Activated naive CD8-positive, alpha-beta T cell treated with anti-CD3 and anti-CD28 coated beads, Interleukin-2, amount 50 U/mL, for 24 hours (primary cell): ENCODE results near the gene C10orf67.

Experiments used
- ATAC-seq: fragments of 150-1000 bp; cut with Tn5 transposase; one replicate; pipeline ENCODE4 v1.10.0; 2021
- DNase-seq: peaks from one replicate; pipeline ENCODE4 v3.0.0; 2021
- H3K27ac Mint-ChIP-seq: one replicate; pipeline ENCODE4 v1.8.0; 2021; ENCODE audit warnings: mild to moderate bottlenecking, mixed read lengths
- H3K27me3 Mint-ChIP-seq: one replicate; pipeline ENCODE4 v1.8.0; 2021; ENCODE audit warnings: mixed read lengths
- H3K36me3 Mint-ChIP-seq: one replicate; pipeline ENCODE4 v1.8.0; 2021; ENCODE audit warnings: low read depth, mixed read lengths
- H3K4me1 Mint-ChIP-seq: one replicate; pipeline ENCODE4 v1.8.0; 2021; ENCODE audit warnings: mixed read lengths
- H3K4me3 Mint-ChIP-seq: one replicate; pipeline ENCODE4 v1.8.0; 2021; ENCODE audit warnings: mild to moderate bottlenecking, moderate library complexity, mixed read lengths
- H3K9me3 Mint-ChIP-seq: one replicate; pipeline ENCODE4 v1.8.0; 2021; ENCODE audit warnings: mixed read lengths

C10orf67 gene

GRCh38 chr10:23230582-23230981 lies 114.0 kb downstream of the C10orf67 start:
- H3K27ac Mint-ChIP-seq, result no peak overlapping the region
- DNase-seq, result no peak
- H3K4me1 Mint-ChIP-seq, result no peaks in the 10 kb centered on the region
- ATAC-seq, result no peak
- H3K9me3 Mint-ChIP-seq, result no peaks in the 10 kb centered on the region
- no peaks in the 10 kb centered on the region for H3K27me3 Mint-ChIP-seq
- no peaks in the 10 kb centered on the region for H3K36me3 Mint-ChIP-seq
- H3K4me3 Mint-ChIP-seq, result no peak overlapping the region

- no peaks in the 10 kb centered on the region for H3K36me3 Mint-ChIP-seq
- peaks cover 3% of the 10 kb centered on the region for H3K27me3 Mint-ChIP-seq
- H3K9me3 Mint-ChIP-seq, result no peaks in the 10 kb centered on the region
- H3K4me1 Mint-ChIP-seq, result no peaks in the 10 kb centered on the region
- no peak overlapping the region for H3K4me3 Mint-ChIP-seq
- DNase-seq (no peak), ATAC-seq (no peak)
- H3K27ac Mint-ChIP-seq, result no peak overlapping the region
These were observed 127.1 kb downstream of the C10orf67 start for GRCh38 chr10:23217471-23217870.

GRCh38 chr10:23205972-23206642 lies 138.5 kb downstream of the C10orf67 start:
- Mint-ChIP-seq H3K27ac (no peak overlapping the region), H3K4me1 (no peaks in the 10 kb centered on the region), H3K36me3 (no peaks in the 10 kb centered on the region), H3K9me3 (no peaks in the 10 kb centered on the region), H3K27me3 (peaks cover 50% of the 10 kb centered on the region), H3K4me3 (no peak overlapping the region)
- DNase-seq (no peak), ATAC-seq (no peak)

- ATAC-seq (no peak), DNase-seq (no peak)
- Mint-ChIP-seq H3K27me3 (peaks cover 60% of the 10 kb centered on the region), H3K4me1 (no peaks in the 10 kb centered on the region), H3K4me3 (no peak overlapping the region), H3K27ac (no peak overlapping the region), H3K36me3 (no peaks in the 10 kb centered on the region), H3K9me3 (no peaks in the 10 kb centered on the region)
These were observed 139.8 kb downstream of the C10orf67 start for GRCh38 chr10:23204773-23205172.

GRCh38 chr10:23203369-23204325 lies 140.9 kb downstream of the C10orf67 start:
- Mint-ChIP-seq H3K4me3 (no peak overlapping the region), H3K4me1 (no peaks in the 10 kb centered on the region), H3K27ac (no peak overlapping the region), H3K27me3 (peaks cover 58% of the 10 kb centered on the region), H3K9me3 (no peaks in the 10 kb centered on the region), H3K36me3 (no peaks in the 10 kb centered on the region)
- DNase-seq (no peak), ATAC-seq (no peak)

- ATAC-seq, result no peak
- Mint-ChIP-seq H3K36me3 (no peaks in the 10 kb centered on the region), H3K27ac (no peak overlapping the region), H3K27me3 (peaks cover 67% of the 10 kb centered on the region), H3K4me1 (no peaks in the 10 kb centered on the region), H3K9me3 (no peaks in the 10 kb centered on the region), H3K4me3 (no peak overlapping the region)
- no peak for DNase-seq
These were observed 141.8 kb downstream of the C10orf67 start for GRCh38 chr10:23202779-23203178.

GRCh38 chr10:23201837-23202236 lies 142.8 kb downstream of the C10orf67 start:
- ATAC-seq (no peak), DNase-seq (no peak)
- Mint-ChIP-seq H3K9me3 (no peaks in the 10 kb centered on the region), H3K4me1 (no peaks in the 10 kb centered on the region), H3K36me3 (no peaks in the 10 kb centered on the region), H3K4me3 (no peak overlapping the region), H3K27me3 (peaks cover 76% of the 10 kb centered on the region), H3K27ac (no peak overlapping the region)

- Mint-ChIP-seq H3K27me3 (peaks cover 82% of the 10 kb centered on the region), H3K4me1 (no peaks in the 10 kb centered on the region), H3K36me3 (no peaks in the 10 kb centered on the region), H3K4me3 (no peak overlapping the region), H3K9me3 (no peaks in the 10 kb centered on the region), H3K27ac (no peak overlapping the region)
- ATAC-seq, result no peak
- DNase-seq, result no peak
These were observed 143.5 kb downstream of the C10orf67 start for GRCh38 chr10:23200997-23201652.

- Mint-ChIP-seq H3K4me1 (no peaks in the 10 kb centered on the region), H3K4me3 (no peak overlapping the region), H3K27ac (no peak overlapping the region), H3K27me3 (peaks cover 86% of the 10 kb centered on the region), H3K9me3 (no peaks in the 10 kb centered on the region), H3K36me3 (no peaks in the 10 kb centered on the region)
- no peak for DNase-seq
- no peak for ATAC-seq
These were observed 144.0 kb downstream of the C10orf67 start for GRCh38 chr10:23200586-23200985.

GRCh38 chr10:23199768-23200511 lies 144.7 kb downstream of the C10orf67 start:
- Mint-ChIP-seq H3K36me3 (no peaks in the 10 kb centered on the region), H3K27ac (no peak overlapping the region), H3K9me3 (no peaks in the 10 kb centered on the region), H3K4me3 (no peak overlapping the region), H3K4me1 (no peaks in the 10 kb centered on the region), H3K27me3 (peaks cover 88% of the 10 kb centered on the region)
- ATAC-seq, result no peak
- no peak for DNase-seq

- Mint-ChIP-seq H3K9me3 (no peaks in the 10 kb centered on the region), H3K4me1 (no peaks in the 10 kb centered on the region), H3K27me3 (peaks cover 87% of the 10 kb centered on the region), H3K27ac (no peak overlapping the region), H3K4me3 (no peak overlapping the region), H3K36me3 (no peaks in the 10 kb centered on the region)
- DNase-seq, result no peak
- ATAC-seq, result no peak
These were observed 145.4 kb downstream of the C10orf67 start for GRCh38 chr10:23198940-23199767.

GRCh38 chr10:23198610-23198939 lies 146.0 kb downstream of the C10orf67 start:
- no peaks in the 10 kb centered on the region for H3K9me3 Mint-ChIP-seq
- peaks cover 86% of the 10 kb centered on the region for H3K27me3 Mint-ChIP-seq
- H3K36me3 Mint-ChIP-seq, result no peaks in the 10 kb centered on the region
- DNase-seq (no peak), ATAC-seq (no peak)
- no peak overlapping the region for H3K27ac Mint-ChIP-seq
- H3K4me3 Mint-ChIP-seq, result no peak overlapping the region
- H3K4me1 Mint-ChIP-seq, result peaks cover 1% of the 10 kb centered on the region

GRCh38 chr10:23197416-23197861 lies 147.2 kb downstream of the C10orf67 start:
- no peak overlapping the region for H3K27ac Mint-ChIP-seq
- no peaks in the 10 kb centered on the region for H3K9me3 Mint-ChIP-seq
- ATAC-seq (no peak), DNase-seq (no peak)
- peaks cover 2% of the 10 kb centered on the region for H3K4me1 Mint-ChIP-seq
- no peak overlapping the region for H3K4me3 Mint-ChIP-seq
- H3K27me3 Mint-ChIP-seq, result peaks cover 81% of the 10 kb centered on the region
- H3K36me3 Mint-ChIP-seq, result no peaks in the 10 kb centered on the region

- ATAC-seq, result no peak
- H3K4me3 Mint-ChIP-seq, result no peak overlapping the region
- no peak overlapping the region for H3K27ac Mint-ChIP-seq
- DNase-seq, result no peak
- H3K9me3 Mint-ChIP-seq, result no peaks in the 10 kb centered on the region
- H3K36me3 Mint-ChIP-seq, result no peaks in the 10 kb centered on the region
- H3K4me1 Mint-ChIP-seq, result peaks cover 2% of the 10 kb centered on the region
- peaks cover 78% of the 10 kb centered on the region for H3K27me3 Mint-ChIP-seq
These were observed 147.7 kb downstream of the C10orf67 start for GRCh38 chr10:23196915-23197314.
